ENCODE results near the gene KRTAP4-8. TPM values are rescaled to one million over a fixed set of nuclear protein-coding genes. Genes with fewer than 3 reads are reported as not detected.
"Not testable (repeated sequence)": the region's sequence is repeated elsewhere in the genome, so short reads cannot be mapped to it uniquely, and the experiment has no call there.

Gene KRTAP4-8
- total RNA-seq, 3 donors from 2014 or later: not detected

- H3K4me3 Mint-ChIP-seq: no peak overlapping the region
- H3K36me3 Mint-ChIP-seq (ENCODE audit: insufficient read depth): no peaks in the 10 kb centered on the region
- H3K9me3 Mint-ChIP-seq: no peaks in the 10 kb centered on the region
- no peaks in the 10 kb centered on the region for H3K4me1 Mint-ChIP-seq (ENCODE audit: low read depth)
- peaks cover 10% of the 10 kb centered on the region for H3K27me3 Mint-ChIP-seq (ENCODE audit: low read depth)
- ATAC-seq: no peak
- DNase-seq: no peak
These were observed 33.6 kb downstream of the KRTAP4-8 start for GRCh38 chr17:41064301-41064700.

DNA sequence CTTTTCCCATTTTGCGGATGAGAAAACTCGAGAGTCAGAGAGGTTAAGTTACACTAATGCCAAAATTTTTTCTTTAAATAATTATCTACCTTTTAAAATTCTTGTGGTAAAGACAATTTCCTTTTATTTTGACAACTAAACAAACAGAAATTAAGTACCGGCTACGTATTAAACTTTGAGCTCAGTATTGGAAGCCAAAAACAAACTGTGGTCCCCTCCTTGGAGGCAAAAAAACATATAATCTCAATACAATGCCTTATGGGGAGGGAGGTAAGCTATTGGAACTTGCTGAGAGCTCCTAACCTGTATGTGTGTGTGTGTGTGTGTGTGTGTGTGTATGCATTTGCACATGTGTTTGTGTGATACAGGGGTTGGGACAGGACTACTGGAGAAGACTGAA is 34.5 kb downstream of the KRTAP4-8 start:
- DNase-seq: no peak
- H3K9me3 Mint-ChIP-seq: no peaks in the 10 kb centered on the region
- no peak overlapping the region for H3K4me3 Mint-ChIP-seq
- H3K36me3 Mint-ChIP-seq (ENCODE audit: insufficient read depth): no peaks in the 10 kb centered on the region
- ATAC-seq: no peak
- H3K27me3 Mint-ChIP-seq (ENCODE audit: low read depth): peaks cover 16% of the 10 kb centered on the region
- H3K4me1 Mint-ChIP-seq (ENCODE audit: low read depth): no peaks in the 10 kb centered on the region

DNA sequence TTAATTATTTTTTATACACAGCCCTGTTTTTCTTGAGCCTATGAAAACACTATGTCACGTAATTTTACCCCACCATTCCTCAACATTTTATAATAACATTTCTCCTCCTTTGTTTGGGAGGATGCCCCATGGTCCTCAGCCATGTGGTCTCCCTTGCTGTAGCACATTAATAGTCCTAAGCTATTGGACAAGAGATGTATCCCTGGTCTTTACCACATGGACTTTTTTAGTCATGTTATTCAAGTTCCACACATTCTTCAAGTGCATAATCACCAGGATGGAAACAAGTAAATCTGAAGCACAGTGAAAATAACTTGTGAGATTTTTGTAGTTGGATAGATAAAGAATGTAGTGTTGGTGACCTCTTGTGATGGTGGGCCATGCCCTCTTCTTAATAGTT is 36.0 kb downstream of the KRTAP4-8 start:
- Mint-ChIP-seq H3K4me1 (ENCODE audit: low read depth) (no peaks in the 10 kb centered on the region), H3K9me3 (peaks cover 7% of the 10 kb centered on the region), H3K36me3 (ENCODE audit: insufficient read depth) (no peaks in the 10 kb centered on the region), H3K4me3 (no peak overlapping the region), H3K27me3 (ENCODE audit: low read depth) (peaks cover 20% of the 10 kb centered on the region)
- DNase-seq (no peak), ATAC-seq (no peak)

DNA sequence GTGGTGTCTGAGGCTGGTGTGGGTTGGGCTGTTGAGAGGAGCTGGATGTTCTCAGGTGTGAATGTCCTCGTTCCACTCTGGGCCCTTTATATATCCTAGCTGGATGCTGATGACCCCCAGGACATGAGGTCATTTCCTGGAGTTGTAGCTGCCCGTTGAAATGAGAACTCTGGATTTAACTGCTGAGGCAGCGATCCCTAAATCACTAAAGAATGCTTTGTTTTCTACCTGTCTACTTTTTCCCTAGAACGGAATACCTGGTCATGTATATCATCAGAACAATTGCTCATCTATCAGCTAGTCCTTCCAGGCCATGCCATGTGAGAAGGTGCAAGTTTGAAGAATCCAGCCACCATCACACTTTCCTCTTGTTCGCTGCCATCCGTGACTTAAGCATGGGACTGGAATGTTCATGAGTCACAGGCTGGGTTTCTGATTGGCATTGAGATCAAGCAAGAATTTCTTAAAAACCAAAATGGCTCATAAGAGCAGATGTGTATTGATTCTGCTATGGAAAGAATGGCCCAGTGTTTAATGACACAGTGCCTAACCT is 37.8 kb downstream of the KRTAP4-8 start, which contains the start of gene KRTAP2-3:
Gene KRTAP2-3 (minus strand): TSS at position 63 of the 553 bp plus-strand sequence. CDS start 64 bp downstream, outside the sequence.
- no peaks in the 10 kb centered on the region for H3K36me3 Mint-ChIP-seq (ENCODE audit: insufficient read depth)
- DNase-seq: no peak
- H3K27me3 Mint-ChIP-seq (ENCODE audit: low read depth): peaks cover 31% of the 10 kb centered on the region

GRCh38 chr17:41059276-41060051 is 38.5 kb downstream of the KRTAP4-8 start:
- not testable (repeated sequence) for ATAC-seq; DNase-seq; H3K4me1 Mint-ChIP-seq (ENCODE audit: low read depth); H3K9me3 Mint-ChIP-seq; H3K4me3 Mint-ChIP-seq; H3K36me3 Mint-ChIP-seq (ENCODE audit: insufficient read depth)
- H3K27me3 Mint-ChIP-seq (ENCODE audit: low read depth): peaks cover 32% of the 10 kb centered on the region

More for the DNA sequence above, 37.8 kb downstream of the KRTAP4-8 start, which contains the start of gene KRTAP2-3:
- ATAC-seq: no peak
- Mint-ChIP-seq H3K9me3 (peaks cover 7% of the 10 kb centered on the region), H3K4me1 (ENCODE audit: low read depth) (no peaks in the 10 kb centered on the region), H3K4me3 (no peak within 1 kb of the TSS)

DNA sequence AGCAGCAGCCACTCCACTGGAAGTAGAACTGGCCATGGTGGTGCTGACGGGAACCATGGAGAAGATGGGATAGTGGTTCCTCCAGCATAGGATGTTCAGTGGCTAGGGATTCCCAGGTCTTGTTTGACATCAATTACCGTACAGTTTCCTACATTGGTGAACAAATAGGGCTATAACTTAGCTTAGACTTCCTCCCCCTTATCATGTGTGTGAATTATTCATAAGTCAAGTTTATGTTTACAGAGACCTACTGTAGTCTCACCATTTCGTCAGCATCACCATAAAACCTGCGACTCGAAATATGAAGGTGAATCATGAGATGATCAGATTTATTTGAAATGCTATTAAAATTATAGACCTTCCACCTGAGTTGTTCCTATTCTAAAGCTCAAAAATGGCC is 39.2 kb downstream of the KRTAP4-8 start:
- no peak for DNase-seq
- no peak for ATAC-seq
- Mint-ChIP-seq H3K4me1 (ENCODE audit: low read depth) (no peaks in the 10 kb centered on the region), H3K9me3 (peaks cover 7% of the 10 kb centered on the region), H3K36me3 (ENCODE audit: insufficient read depth) (no peaks in the 10 kb centered on the region), H3K27me3 (ENCODE audit: low read depth) (peaks cover 32% of the 10 kb centered on the region), H3K4me3 (no peak overlapping the region)

- Mint-ChIP-seq H3K36me3 (ENCODE audit: insufficient read depth) (no peaks in the 10 kb centered on the region), H3K9me3 (peaks cover 7% of the 10 kb centered on the region), H3K27me3 (ENCODE audit: low read depth) (peaks cover 32% of the 10 kb centered on the region), H3K4me1 (ENCODE audit: low read depth) (no peaks in the 10 kb centered on the region), H3K4me3 (no peak overlapping the region)
- ATAC-seq (no peak), DNase-seq (no peak)
These were observed 40.4 kb downstream of the KRTAP4-8 start for GRCh38 chr17:41057547-41057946.

DNA sequence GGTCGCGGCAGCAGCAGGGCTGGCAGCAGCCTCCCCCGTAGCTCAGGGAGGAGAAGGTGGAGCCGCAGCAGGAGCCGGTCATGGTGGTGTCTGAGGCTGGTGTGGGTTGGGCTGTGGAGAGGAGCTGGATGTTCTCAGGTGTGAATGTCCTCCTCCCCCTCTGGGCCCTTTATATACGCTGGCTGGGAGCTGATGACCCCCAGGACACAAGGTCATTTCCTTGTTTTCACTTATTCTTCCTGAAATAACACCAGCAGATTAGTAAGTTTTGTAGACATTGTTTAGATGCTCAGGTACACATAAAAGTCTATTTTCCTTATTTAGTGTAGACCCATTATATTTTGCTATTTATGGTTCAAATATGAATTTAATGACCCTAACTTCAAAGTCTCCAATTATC is 42.8 kb downstream of the KRTAP4-8 start, which contains the start of gene KRTAP2-2:
Gene KRTAP2-2 (minus strand): TSS at position 101 of the 400 bp plus-strand sequence. CDS start 19 bp downstream, at position 82.
- H3K4me3 Mint-ChIP-seq; H3K9me3 Mint-ChIP-seq; ATAC-seq; H3K36me3 Mint-ChIP-seq (ENCODE audit: insufficient read depth); H3K4me1 Mint-ChIP-seq (ENCODE audit: low read depth); DNase-seq: not testable (repeated sequence)
- peaks cover 30% of the 10 kb centered on the region for H3K27me3 Mint-ChIP-seq (ENCODE audit: low read depth)

DNA sequence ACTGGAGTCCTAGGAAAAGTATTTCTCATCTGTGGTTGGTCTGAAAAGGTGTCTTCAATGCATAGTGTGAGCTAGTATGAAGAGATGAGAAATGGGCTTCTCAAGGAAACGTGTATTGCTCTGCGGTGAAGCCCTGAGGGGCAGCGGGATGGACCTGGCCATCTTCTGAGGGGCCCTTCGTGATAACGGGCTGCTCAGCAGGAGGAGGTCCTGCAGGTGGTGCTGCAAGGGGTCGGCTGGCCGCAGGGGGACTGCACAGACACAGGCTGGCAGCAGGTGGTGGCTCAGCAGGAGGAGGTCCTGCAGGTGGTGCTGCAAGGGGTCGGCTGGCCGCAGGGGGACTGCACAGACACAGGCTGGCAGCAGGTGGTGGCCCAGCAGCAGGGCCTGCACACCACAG is 43.4 kb downstream of the KRTAP4-8 start:
- peaks cover 27% of the 10 kb centered on the region for H3K27me3 Mint-ChIP-seq (ENCODE audit: low read depth)
- not testable (repeated sequence) for H3K9me3 Mint-ChIP-seq; DNase-seq; H3K4me1 Mint-ChIP-seq (ENCODE audit: low read depth); ATAC-seq; H3K4me3 Mint-ChIP-seq; H3K36me3 Mint-ChIP-seq (ENCODE audit: insufficient read depth)

GRCh38 chr17:41054025-41054424 is 43.9 kb downstream of the KRTAP4-8 start:
- Mint-ChIP-seq H3K36me3 (ENCODE audit: insufficient read depth) (no peaks in the 10 kb centered on the region), H3K4me3 (no peak overlapping the region), H3K9me3 (peaks cover 7% of the 10 kb centered on the region), H3K4me1 (ENCODE audit: low read depth) (no peaks in the 10 kb centered on the region), H3K27me3 (ENCODE audit: low read depth) (peaks cover 24% of the 10 kb centered on the region)
- DNase-seq (no peak), ATAC-seq (no peak)

DNA sequence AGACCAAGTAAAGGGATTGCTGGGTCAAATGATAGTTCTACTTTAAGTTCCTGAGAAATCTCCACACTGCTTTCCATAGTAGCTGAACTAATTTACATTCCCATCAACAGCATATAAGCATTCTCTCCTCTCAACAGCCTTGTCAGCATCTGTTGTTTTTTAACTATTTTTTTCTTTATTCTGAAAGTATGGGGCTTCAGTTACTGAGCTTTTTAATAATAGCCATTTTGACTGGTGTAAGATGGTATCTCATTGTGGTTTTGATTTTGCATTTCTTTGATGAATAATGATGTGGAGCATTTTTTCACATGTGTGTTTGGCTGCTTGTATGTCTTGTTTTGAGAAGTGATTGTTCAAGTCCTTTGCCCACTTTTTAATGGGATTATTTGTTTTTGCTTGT is 45.4 kb downstream of the KRTAP4-8 start:
- H3K27me3 Mint-ChIP-seq (ENCODE audit: low read depth): peaks cover 19% of the 10 kb centered on the region
- no peaks in the 10 kb centered on the region for H3K4me1 Mint-ChIP-seq (ENCODE audit: low read depth)
- no peaks in the 10 kb centered on the region for H3K36me3 Mint-ChIP-seq (ENCODE audit: insufficient read depth)
- H3K4me3 Mint-ChIP-seq: no peak overlapping the region
- H3K9me3 Mint-ChIP-seq: peaks cover 5% of the 10 kb centered on the region
- ATAC-seq (no peak), DNase-seq (no peak)

DNA sequence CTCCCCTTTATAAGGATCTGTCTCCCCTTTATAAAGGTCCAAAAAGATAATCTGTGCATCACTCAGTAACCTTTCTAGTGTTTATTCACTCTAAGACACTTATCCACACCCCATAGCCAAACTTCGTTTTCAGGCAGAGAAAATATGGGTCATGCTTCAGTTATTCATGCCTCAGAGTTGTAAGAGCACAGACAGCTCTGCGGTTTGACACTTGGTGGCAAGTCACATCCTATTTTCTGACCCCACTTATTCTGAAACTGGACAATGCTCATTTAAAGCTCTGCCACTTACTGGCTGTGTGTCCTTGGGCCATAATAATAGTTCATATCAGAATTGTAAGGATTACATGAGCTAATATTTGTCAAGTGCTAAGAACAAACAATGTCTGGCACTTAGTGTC is 48.8 kb downstream of the KRTAP4-8 start:
- Mint-ChIP-seq H3K4me1 (ENCODE audit: low read depth) (no peaks in the 10 kb centered on the region), H3K27me3 (ENCODE audit: low read depth) (peaks cover 14% of the 10 kb centered on the region), H3K4me3 (no peak overlapping the region)

DNA sequence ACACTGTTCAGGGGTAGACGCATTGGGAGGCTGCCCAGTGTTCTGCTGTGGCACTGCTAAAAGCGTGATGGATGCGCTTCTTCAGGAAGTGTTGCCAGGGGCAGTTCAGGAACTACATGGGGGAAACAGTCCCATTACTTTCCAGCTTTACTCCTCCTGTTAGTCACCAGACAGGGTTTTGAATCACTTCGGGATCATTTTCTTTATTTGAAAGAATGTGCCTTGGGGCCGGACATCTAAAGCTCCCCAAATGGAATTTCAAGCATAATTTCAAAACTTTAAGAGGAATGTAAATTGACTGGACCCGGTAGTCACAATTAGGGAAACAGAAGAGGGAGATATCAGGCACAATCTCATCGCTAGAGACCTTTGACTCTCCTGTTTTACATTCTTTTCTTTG is 49.5 kb downstream of the KRTAP4-8 start:
- ATAC-seq (no peak), DNase-seq (no peak)
- no peak overlapping the region for H3K4me3 Mint-ChIP-seq
- H3K27me3 Mint-ChIP-seq (ENCODE audit: low read depth): peaks cover 18% of the 10 kb centered on the region
- peaks cover 3% of the 10 kb centered on the region for H3K9me3 Mint-ChIP-seq
- H3K4me1 Mint-ChIP-seq (ENCODE audit: low read depth): no peaks in the 10 kb centered on the region
- no peaks in the 10 kb centered on the region for H3K36me3 Mint-ChIP-seq (ENCODE audit: insufficient read depth)

More for the DNA sequence above, 48.8 kb downstream of the KRTAP4-8 start:
- Mint-ChIP-seq H3K9me3 (no peaks in the 10 kb centered on the region), H3K36me3 (ENCODE audit: insufficient read depth) (no peaks in the 10 kb centered on the region)
- ATAC-seq (no peak), DNase-seq (no peak)

Data from activated T-cell treated with anti-CD3 and anti-CD28 coated beads, Interleukin-2, amount 50 U/mL, for 4 hours (primary cell).